ENCODE results near the gene AMPD1. TPM values are rescaled to one million over a fixed set of nuclear protein-coding genes. Genes with fewer than 3 reads are reported as not detected.

The AMPD1 gene
- total RNA-seq, 2 donors from 2014 or later = 0.23 to 0.40 TPM

DNA sequence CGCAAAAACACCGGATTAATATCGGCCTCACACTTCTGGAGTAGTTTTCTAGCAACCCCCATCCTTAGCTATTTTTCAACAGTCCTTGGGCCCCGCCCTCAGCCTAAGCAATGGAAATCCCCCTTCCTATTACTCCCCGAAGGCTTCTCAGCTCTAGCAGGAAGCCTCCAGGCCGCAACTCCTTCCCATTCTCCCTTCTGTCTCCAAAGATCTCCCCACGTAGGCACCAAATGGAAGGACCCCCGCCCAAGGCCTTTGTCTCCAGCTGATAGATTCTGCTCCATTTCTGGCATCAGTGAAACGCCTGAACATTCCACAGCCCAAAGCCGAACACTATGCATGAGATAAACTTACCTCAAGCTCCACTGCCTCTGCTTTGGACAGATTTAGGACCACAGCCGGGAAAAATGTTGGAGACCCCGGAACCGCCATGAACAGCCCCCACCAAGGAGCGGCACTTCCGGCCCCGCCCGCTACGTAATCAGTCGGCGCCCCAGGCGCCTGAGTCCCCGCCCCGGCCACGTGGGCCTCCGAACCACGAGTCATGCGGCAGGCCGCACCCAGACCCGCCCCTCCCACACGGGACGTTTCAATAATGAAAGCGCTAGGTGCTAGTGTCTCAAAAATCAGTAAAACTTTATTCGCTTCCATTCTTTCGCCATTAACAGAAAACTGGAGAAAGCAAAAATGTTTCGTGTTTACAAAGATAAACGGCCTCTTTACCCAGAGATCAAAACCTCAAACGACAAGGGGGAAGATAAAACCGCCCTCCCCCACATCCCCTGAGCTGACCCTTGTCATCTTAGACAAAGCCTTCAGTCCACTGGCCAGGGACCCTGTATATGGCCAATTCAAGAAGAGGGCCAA is 21.2 kb upstream of the AMPD1 start, which contains the start of gene NRAS:
TSS of gene NRAS (minus strand) at position 468 of the 867 bp plus-strand sequence. CDS start 611 bp downstream, outside the sequence.
- peak; percentile 62 for TF ChIP-seq POLR2A (IDR thresholded peaks at IDR 0.05)
- peak; percentile 97 for TF ChIP-seq POLR2AphosphoS5 (IDR thresholded peaks at IDR 0.05)
- peak in 2 of 4 experiments; percentile 16 to 19 for TF ChIP-seq CTCF (IDR thresholded peaks at IDR 0.05)
- peak; percentile 92 for DNase-seq (ENCODE audit: low spot score)
- intact Hi-C loops (cut with DNase I) = loop anchor here (2.0 to 5.0 kb wide), 2 partner anchors 41 to 134 kb away; partner anchors contain the start of gene CSDE1
- Histone ChIP-seq H3K27ac (peak within 1 kb of the TSS; percentile 80 to 81), H3K27me3 (replicated peaks; ENCODE audit: insufficient read depth) (no peaks in the 10 kb centered on the region), H3K36me3 (peaks cover 0 to 11% of the 10 kb centered on the region in 2 donors), H3K9me3 (no peaks in the 10 kb centered on the region), H3K4me3 (peak within 1 kb of the TSS; percentile 73 to 80), H3K4me1 (replicated peaks) (no peaks in the 10 kb centered on the region)
- WGBS = 2% methylated on average over 36 of the region's 38 CpGs

DNA sequence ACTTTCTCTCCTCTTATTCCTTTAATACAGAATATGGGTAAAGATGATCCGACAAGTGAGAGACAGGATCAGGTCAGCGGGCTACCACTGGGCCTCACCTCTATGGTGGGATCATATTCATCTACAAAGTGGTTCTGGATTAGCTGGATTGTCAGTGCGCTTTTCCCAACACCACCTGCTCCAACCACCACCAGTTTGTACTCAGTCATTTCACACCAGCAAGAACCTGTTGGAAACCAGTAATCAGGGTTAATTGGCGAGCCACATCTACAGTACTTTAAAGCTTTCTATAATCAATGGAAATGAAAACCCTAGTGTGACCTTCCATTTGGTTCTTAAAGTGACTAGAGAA is 20.6 kb upstream of the AMPD1 start:
- Histone ChIP-seq H3K27ac (peak overlapping the region; percentile 80 to 81), H3K4me1 (replicated peaks) (no peaks in the 10 kb centered on the region), H3K4me3 (peak overlapping the region; percentile 73 to 80), H3K9me3 (no peaks in the 10 kb centered on the region), H3K36me3 (peaks cover 0 to 6% of the 10 kb centered on the region in 2 donors), H3K27me3 (replicated peaks; ENCODE audit: insufficient read depth) (no peaks in the 10 kb centered on the region)
- 35% methylated on average over 4 of the region's 4 CpGs for WGBS
- intact Hi-C loops (cut with DNase I) = loop anchor here (2.0 to 5.0 kb wide), 2 partner anchors 41 to 133 kb away; partner anchors contain the start of gene CSDE1
- DNase-seq (ENCODE audit: low spot score) = no peak
- TF ChIP-seq POLR2A (IDR thresholded peaks at IDR 0.05) (no peak), POLR2AphosphoS5 (IDR thresholded peaks at IDR 0.05) (no peak), CTCF (IDR thresholded peaks at IDR 0.05) (no peak)

- DNase-seq (ENCODE audit: low spot score) = no peak
- intact Hi-C loops (cut with DNase I) = no loop called here
- no peak overlapping the region for H3K4me3 ChIP-seq
Observed at GRCh38 chr1:114712977-114713376, 17.6 kb upstream of the AMPD1 start.

DNA sequence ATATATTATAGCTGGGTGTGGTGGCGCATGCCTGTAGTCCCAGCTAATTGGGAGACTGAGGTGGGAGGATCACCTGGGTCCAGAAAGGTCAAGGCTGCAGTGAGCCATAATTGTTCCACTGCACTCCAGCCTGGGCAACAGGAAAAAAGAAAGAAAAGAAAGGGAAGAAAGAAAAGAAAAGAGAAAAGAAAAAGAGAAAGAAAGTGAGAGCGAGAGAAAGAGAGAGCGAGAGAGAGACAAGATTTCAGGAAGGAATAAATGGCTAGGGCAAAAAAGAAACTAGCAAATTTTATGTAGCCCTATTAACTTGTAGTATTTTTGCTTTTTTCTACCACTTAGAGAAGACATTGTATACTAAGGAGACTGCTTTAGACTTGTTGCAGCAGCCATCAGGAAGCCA is 15.0 kb upstream of the AMPD1 start:
- intact Hi-C loops (cut with DNase I) = no loop called here
- DNase-seq (ENCODE audit: low spot score) = no peak
- H3K9me3 ChIP-seq = no peaks in the 10 kb centered on the region
- TF ChIP-seq POLR2A (IDR thresholded peaks at IDR 0.05) = no peak
- TF ChIP-seq CTCF (IDR thresholded peaks at IDR 0.05) = no peak
- TF ChIP-seq POLR2AphosphoS5 (IDR thresholded peaks at IDR 0.05) = no peak
- 91% methylated on average over 3 of the region's 3 CpGs for WGBS
- H3K27me3 ChIP-seq (replicated peaks; ENCODE audit: insufficient read depth) = no peaks in the 10 kb centered on the region
- H3K4me1 ChIP-seq (replicated peaks) = no peaks in the 10 kb centered on the region
- no peak overlapping the region for H3K27ac ChIP-seq
- H3K36me3 ChIP-seq = peaks cover 0 to 5% of the 10 kb centered on the region in 2 donors
- H3K4me3 ChIP-seq = no peak overlapping the region

More at GRCh38 chr1:114712977-114713376, 17.6 kb upstream of the AMPD1 start:
- Histone ChIP-seq H3K9me3 (no peaks in the 10 kb centered on the region), H3K27me3 (replicated peaks; ENCODE audit: insufficient read depth) (no peaks in the 10 kb centered on the region), H3K4me1 (replicated peaks) (no peaks in the 10 kb centered on the region), H3K36me3 (peaks cover 0 to under 1% of the 10 kb centered on the region in 2 donors), H3K27ac (no peak overlapping the region)
- 82% methylated on average over 4 of the region's 4 CpGs for WGBS
- TF ChIP-seq CTCF (IDR thresholded peaks at IDR 0.05) (no peak), POLR2AphosphoS5 (IDR thresholded peaks at IDR 0.05) (no peak), POLR2A (IDR thresholded peaks at IDR 0.05) (no peak)
